DND-41 (cell line): ENCODE data around the gene SH2D6.
A peak's percentile ranks its signal among the peaks of the same experiment; 100 is the strongest.
"Not testable (repeated sequence)": the region's sequence is repeated elsewhere in the genome, so short reads cannot be mapped to it uniquely, and the experiment has no call there.

ENCODE experiments used
- ATAC-seq: fragments of 200-7000 bp; cut with Tn5 transposase; 3 replicates; pipeline ENCODE4 v1.9.1; 2021; ENCODE audit warnings: low read depth; ENCODE audit not compliant: insufficient read depth
- DNase-seq: peaks from one replicate; pipeline ENCODE4 v3.0.0-alpha.2; 2020
- H2AFZ ChIP-seq: 2 replicates; pipeline ENCODE4 v1.6.0; 2012; ENCODE audit warnings: low read depth, low read length
- H3K27ac ChIP-seq: 2 replicates; pipeline ENCODE4 v1.5.1; 2012; ENCODE audit warnings: low read length, inconsistent platforms
- H3K27me3 ChIP-seq: fragments of 200-600 bp; sonication (generic); 2 replicates; pipeline ENCODE4 v1.6.0; 2012; ENCODE audit warnings: low read length, mild to moderate bottlenecking, inconsistent platforms; ENCODE audit not compliant: insufficient read depth, poor library complexity
- H3K36me3 ChIP-seq: 2 replicates; pipeline ENCODE4 v1.5.1; 2012; ENCODE audit warnings: low read length, inconsistent platforms; ENCODE audit not compliant: insufficient read depth
- H3K4me1 ChIP-seq: 2 replicates; pipeline ENCODE4 v1.5.1; 2012; ENCODE audit warnings: mild to moderate bottlenecking, low read length; ENCODE audit not compliant: insufficient read depth
- H3K4me2 ChIP-seq: 2 replicates; pipeline ENCODE4 v1.6.0; 2012; ENCODE audit warnings: mild to moderate bottlenecking, moderate library complexity, low read length, inconsistent platforms; ENCODE audit not compliant: insufficient read depth
- H3K4me3 ChIP-seq, 2 experiments: fragments of 200-600 bp in 1 of 2; shearing (Covaris generic) in 1 of 2; 2 replicates each; pipeline ENCODE4 v1.5.1; 2012 to 2016; ENCODE audit warnings: inconsistent platforms in 2 of 2, low read length in 2 of 2, mild to moderate bottlenecking in 2 of 2, low read depth in 1 of 2, moderate library complexity in 1 of 2
- H3K79me2 ChIP-seq: 2 replicates; pipeline ENCODE4 v1.6.0; 2012; ENCODE audit warnings: low read length, inconsistent platforms; ENCODE audit not compliant: insufficient read depth
- H3K9ac ChIP-seq: 2 replicates; pipeline ENCODE4 v1.6.0; 2012; ENCODE audit warnings: low read depth, mild to moderate bottlenecking, inconsistent platforms, low read length, moderate library complexity
- H3K9me3 ChIP-seq: 2 replicates; pipeline ENCODE4 v1.5.1; 2012; ENCODE audit warnings: low read length, moderate library complexity, mild to moderate bottlenecking, inconsistent platforms; ENCODE audit not compliant: insufficient read depth, severe bottlenecking
- H4K20me1 ChIP-seq: 2 replicates; pipeline ENCODE4 v1.6.0; 2012; ENCODE audit warnings: low read length; ENCODE audit not compliant: insufficient read depth
- EZH2 ChIP-seq: IDR thresholded peaks from 3 replicates; pipeline ENCODE4 v1.6.1; 2012; ENCODE audit warnings: borderline replicate concordance, low read depth, mild to moderate bottlenecking, moderate library complexity, low read length, inconsistent platforms; ENCODE audit not compliant: severe bottlenecking
- TF ChIP-seq, protein P1 (sequence below): IDR thresholded peaks from 2 replicates; pipeline ENCODE4 v1.5.1; 2012; ENCODE audit warnings: borderline replicate concordance, low read length, moderate library complexity, mild to moderate bottlenecking; ENCODE audit not compliant: poor library complexity, severe bottlenecking; ENCODE audit errors: extremely low read depth

The SH2D6 gene

DNA sequence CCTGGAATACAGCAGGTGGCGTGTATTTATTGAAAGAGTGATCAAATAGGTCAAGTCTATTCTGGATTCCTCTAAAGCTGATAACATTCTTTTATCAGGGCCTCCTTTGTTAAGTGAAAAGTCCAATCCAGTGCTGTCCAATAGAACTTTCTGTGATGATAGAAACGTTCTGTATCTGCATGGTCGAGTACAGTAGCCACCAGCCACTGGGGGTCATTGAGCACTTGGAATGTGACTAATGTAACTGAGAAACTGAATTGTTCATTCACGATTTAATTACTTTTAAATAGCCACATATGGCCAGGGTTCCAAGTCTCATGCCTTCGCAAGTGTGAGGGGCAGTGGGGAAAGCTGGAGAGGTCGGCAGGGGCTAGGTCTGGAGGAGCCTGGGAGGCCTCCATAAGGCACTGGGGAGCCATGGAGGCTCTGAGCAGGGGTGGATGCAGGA is 20.5 kb downstream of the SH2D6 start:
- Histone ChIP-seq H3K4me1 (peaks cover 25% of the 10 kb centered on the region), H3K9ac (peak overlapping the region; percentile 59)

DNA sequence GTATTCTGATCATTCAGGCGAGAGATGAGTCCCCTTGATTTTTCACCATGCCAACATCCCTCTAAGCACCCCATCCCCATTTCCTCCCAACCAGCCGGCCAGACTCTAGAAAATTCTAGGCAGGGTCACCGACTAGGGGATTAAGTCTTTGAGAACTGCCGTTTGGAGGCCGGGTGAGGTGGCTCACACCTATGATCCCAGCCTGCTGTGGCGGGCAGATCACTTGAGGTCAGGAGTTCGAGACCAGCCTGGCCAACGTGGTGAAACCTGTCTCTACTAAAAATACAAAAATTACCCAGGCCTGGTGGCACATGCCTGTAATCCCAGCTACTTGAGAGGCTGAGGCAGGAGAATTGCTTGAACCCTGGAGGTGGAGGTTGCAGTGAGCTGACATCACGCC is 21.1 kb downstream of the SH2D6 start:
- not testable (repeated sequence) for H4K20me1 ChIP-seq, H3K79me2 ChIP-seq, DNase-seq, H3K36me3 ChIP-seq, H3K4me3 ChIP-seq, H3K4me2 ChIP-seq, ATAC-seq, H2AFZ ChIP-seq, H3K9me3 ChIP-seq, H3K27ac ChIP-seq, H3K27me3 ChIP-seq, H3K9ac ChIP-seq
- peaks cover 25% of the 10 kb centered on the region for H3K4me1 ChIP-seq

More for the DNA sequence above, 20.5 kb downstream of the SH2D6 start:
- Histone ChIP-seq H3K4me2 (no peak overlapping the region), H3K27ac (peak overlapping the region; percentile 85), H2AFZ (peak overlapping the region; percentile 71; the same call in 1 of the 2 replicates), H4K20me1 (no peaks in the 10 kb centered on the region), H3K36me3 (no peaks in the 10 kb centered on the region), H3K79me2 (no peaks in the 10 kb centered on the region), H3K9me3 (no peaks in the 10 kb centered on the region), H3K4me3 (no peak overlapping the region), H3K27me3 (no peaks in the 10 kb centered on the region)
- ATAC-seq: no peak
- TF ChIP-seq, protein P1, sequence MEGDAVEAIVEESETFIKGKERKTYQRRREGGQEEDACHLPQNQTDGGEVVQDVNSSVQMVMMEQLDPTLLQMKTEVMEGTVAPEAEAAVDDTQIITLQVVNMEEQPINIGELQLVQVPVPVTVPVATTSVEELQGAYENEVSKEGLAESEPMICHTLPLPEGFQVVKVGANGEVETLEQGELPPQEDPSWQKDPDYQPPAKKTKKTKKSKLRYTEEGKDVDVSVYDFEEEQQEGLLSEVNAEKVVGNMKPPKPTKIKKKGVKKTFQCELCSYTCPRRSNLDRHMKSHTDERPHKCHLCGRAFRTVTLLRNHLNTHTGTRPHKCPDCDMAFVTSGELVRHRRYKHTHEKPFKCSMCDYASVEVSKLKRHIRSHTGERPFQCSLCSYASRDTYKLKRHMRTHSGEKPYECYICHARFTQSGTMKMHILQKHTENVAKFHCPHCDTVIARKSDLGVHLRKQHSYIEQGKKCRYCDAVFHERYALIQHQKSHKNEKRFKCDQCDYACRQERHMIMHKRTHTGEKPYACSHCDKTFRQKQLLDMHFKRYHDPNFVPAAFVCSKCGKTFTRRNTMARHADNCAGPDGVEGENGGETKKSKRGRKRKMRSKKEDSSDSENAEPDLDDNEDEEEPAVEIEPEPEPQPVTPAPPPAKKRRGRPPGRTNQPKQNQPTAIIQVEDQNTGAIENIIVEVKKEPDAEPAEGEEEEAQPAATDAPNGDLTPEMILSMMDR: no peak
- TF ChIP-seq EZH2: no peak
- no peak for DNase-seq

DNA sequence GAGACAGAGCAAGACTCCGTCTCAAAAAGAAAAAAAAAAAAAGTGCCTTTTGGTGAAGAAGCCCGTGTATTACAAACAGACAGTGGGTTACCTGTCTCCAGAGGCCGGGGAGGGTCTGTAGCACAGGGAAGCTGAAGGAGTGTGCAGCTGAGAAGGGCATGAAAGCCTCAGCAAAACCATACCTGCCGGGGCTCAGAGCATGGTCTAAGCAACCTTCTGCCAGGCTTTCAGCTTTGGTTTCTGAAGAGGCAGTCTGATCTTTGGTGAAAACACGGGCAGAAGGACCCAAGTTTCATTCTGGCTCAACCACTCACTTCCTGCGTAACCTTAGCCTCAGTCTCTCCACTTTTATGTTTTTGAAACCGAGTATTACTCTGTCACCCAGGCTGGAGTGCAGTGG is 21.5 kb downstream of the SH2D6 start:
- no peaks in the 10 kb centered on the region for H3K79me2 ChIP-seq
- H3K4me1 ChIP-seq: peaks cover 25% of the 10 kb centered on the region
- no peak for DNase-seq
- H3K27ac ChIP-seq: no peak overlapping the region
- no peaks in the 10 kb centered on the region for H4K20me1 ChIP-seq
- no peak overlapping the region for H2AFZ ChIP-seq
- H3K36me3 ChIP-seq: no peaks in the 10 kb centered on the region
- no peaks in the 10 kb centered on the region for H3K9me3 ChIP-seq
- TF ChIP-seq, protein P1: no peak
- TF ChIP-seq EZH2: no peak
- no peak overlapping the region for H3K4me2 ChIP-seq
- no peaks in the 10 kb centered on the region for H3K27me3 ChIP-seq
- no peak overlapping the region for H3K4me3 ChIP-seq
- ATAC-seq: no peak
- H3K9ac ChIP-seq: no peak overlapping the region

DNA sequence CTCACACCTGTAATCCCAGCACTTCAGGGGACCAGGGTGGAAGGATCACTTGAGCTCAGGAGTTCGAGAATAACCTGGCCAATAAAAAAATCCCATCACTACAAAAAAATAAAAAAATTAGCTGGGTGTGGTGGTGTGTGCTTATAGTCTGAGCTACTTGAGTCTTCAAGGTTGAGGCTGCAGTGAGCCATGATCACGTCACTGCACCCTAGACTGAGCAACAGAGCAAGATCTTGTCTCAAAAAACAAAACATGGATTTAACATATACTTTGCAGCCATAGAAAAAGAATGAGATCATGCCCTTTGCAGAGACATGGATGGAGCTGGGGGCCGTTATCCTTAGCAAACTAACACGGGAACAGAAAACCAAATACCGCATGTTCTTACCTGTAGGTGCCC is 22.2 kb downstream of the SH2D6 start:
- Histone ChIP-seq H3K9me3 (no peaks in the 10 kb centered on the region), H3K4me3 (no peak overlapping the region), H2AFZ (no peak overlapping the region), H3K36me3 (no peaks in the 10 kb centered on the region), H4K20me1 (no peaks in the 10 kb centered on the region), H3K4me2 (no peak overlapping the region), H3K27ac (no peak overlapping the region), H3K27me3 (no peaks in the 10 kb centered on the region), H3K79me2 (no peaks in the 10 kb centered on the region), H3K4me1 (peaks cover 27% of the 10 kb centered on the region), H3K9ac (no peak overlapping the region)
- DNase-seq (no peak), ATAC-seq (no peak)
- TF ChIP-seq, protein P1: no peak
- no peak for TF ChIP-seq EZH2
